GM18951 (cell line): ENCODE data around the gene SLC26A2.
A peak's percentile ranks its signal among the peaks of the same experiment; 100 is the strongest.

ENCODE experiments used
- POLR2A ChIP-seq: IDR thresholded peaks from 4 replicates; pipeline ENCODE4 v1.6.1; 2011; ENCODE audit warnings: mild to moderate bottlenecking; ENCODE audit not compliant: insufficient read length, insufficient read depth; ENCODE audit errors: extremely low read depth
- in situ Hi-C: fragments of 300-500 bp; cut with MboI; formaldehyde crosslinking; loops from one replicate; pipeline ENCODE4 v1.12.0; 2022; ENCODE audit warnings: low sequenced_read_pairs, mixed read lengths, inconsistent platforms; ENCODE audit not compliant: unreplicated experiment

Gene SLC26A2

DNA sequence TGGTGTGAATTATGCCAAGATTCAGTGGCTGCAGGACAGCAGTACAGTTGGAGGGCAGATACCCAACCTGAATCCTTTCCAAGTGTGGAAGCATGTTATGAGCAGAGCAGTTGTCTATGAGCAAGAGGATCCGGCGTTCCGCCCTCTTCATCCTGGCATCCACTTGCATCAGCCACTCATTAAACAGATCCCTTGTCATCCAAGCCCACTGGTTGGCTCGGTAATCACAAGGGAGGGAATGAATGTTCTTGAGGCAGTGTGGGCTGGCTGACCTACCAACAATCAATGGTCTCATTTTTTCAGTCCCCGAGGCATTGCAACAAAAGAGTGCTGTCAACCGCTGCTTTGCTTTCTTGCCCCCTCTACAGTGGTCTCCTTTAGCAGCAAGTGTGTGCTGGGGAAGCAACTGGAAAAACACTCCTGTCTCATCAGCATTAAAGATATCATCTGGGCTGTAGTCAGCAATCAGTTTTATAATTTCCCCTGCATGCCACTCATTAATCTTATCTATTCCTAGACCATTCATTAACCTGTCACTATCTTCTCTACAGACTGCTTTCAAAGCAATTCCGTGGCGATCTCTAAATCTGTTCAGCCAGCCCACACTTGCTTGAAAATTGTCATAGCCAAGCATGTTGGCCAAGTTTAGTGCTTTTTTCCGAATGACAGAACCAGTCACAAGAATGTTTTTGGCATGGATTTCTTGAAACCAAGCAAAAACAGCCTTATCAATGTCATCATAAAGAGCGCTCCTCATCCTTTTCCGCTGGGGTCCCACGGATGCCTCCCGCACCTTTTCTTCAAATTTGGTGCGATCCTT, 35.0 kb downstream of the SLC26A2 start:
- in situ Hi-C loops, result no loop called here
- no peak for TF ChIP-seq POLR2A

DNA sequence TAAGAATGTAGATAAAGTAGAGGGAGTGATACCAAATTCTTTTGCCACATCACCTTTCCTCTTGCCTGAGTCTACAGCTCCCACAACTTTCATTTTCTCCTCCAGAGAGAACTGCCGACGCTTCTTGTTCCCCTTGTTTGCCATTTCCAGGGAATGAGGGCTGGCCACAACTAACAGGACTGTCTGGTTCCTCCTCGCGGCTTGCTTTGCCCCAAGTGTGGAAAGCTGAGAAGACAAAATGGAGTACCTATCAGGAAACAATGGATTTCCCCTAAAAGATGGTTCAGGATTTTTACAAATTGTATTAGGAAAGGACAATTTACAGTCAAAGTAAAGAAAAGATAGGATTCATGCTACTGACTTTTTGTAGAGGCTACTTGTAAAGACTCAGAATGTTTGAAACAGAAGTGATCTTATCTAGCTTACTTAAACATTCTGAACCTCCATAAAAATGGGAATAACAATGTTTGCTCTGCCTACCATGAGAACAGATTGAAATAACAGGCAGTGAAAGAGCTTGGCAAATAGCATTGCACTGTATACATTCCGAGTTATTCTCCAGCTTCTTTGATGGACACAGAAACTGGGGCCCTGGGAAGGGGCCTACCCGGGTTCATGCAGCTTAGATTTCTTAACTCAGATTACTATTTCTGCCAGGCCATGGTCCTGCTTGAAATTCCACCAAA, 35.8 kb downstream of the SLC26A2 start:
- no peak for TF ChIP-seq POLR2A
- in situ Hi-C loops, result no loop called here

DNA sequence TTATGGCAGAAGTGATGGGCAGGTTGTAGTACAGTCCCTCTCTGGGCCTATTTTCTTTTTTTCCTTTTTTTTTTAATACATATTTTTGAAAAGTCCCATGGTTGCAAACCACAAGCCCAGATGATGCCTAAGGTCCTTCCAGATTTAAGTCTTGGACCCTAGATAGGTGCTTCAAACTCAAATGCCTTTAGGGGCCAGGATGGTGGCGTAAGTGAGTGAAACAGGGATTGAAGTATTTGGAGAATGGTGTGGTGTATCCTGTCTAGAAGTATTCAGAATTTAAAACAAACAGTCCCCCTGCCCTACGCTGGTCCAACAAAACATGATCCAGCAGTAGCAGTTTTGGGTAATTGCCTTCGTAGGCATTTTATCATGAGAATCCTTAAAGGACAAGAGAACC, 37.7 kb downstream of the SLC26A2 start:
- no peak for TF ChIP-seq POLR2A
- in situ Hi-C loops, result no loop called here

DNA sequence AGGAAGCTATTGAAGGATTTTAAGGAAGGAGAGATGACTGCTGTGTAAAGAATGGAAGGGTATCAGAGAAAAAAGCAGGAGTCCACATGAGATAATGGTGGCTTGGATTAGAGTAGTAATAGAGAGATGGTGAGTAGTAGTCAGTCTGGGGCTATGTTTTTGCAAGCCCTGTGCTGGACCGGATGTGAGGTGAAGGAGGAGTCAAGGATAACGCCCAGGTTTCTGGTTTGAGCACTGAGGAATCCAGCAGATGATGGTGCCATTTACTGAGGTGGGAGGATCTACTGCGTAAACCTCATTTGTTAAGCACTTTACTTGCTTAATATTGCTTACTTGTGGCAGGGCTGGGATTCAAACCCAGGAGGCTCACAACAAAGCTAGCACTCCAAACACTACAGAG, 38.8 kb downstream of the SLC26A2 start:
- in situ Hi-C loops, result no loop called here
- no peak for TF ChIP-seq POLR2A

DNA sequence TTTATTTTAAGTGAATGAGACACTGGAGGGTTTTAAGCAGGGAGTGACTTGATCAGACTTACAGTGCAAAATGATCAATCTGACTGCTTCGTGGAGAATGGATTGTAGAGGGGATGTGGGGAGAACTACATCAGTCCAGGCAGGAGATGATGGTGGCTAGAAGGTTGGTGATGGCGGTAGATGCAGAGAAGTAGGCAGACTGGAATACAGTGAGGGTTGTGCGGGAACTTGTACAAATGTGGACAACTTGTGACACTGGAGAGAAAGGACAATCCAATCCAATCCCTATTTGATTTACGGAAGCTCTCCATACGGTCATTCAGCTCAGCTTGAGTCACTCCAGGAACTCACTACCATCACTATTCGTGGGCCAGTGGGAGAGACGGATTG, 39.3 kb downstream of the SLC26A2 start:
- in situ Hi-C loops, result no loop called here
- TF ChIP-seq POLR2A, result no peak

DNA sequence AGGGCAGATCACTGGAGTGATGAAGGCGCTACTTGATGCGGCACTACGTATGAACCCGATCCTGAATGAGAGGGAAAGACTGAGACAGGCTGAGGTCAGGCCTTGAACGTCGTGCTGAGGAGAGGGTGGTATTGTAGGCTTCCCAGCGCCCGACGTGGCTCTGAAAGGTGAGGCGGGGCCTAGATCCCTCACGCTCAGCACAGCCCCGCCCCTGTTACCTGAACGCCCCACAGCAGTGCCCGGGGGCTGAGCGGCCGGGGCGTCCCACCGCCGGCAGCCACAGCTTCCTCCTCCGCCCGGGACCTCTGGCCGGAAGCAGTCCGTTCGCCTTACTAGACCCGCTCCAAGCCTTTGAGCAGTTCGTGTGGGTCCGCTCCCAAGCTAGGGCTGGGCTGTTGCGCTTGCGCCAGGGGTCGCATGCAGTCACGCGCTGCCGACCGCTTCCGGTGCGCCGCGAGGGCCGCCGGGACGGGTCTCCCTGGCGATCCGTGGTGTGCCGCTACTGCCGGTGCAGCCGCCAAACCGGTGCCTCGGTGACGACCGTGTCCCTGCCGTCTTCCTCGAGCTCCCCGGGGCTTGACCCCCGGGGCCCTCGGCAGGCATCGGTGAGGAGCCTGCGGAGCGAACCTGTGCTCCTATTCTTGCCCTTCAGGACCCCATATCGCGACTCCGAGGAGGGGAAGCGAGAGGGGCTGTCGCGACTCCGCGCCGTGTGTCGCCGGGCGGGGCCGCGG, 39.9 kb downstream of the SLC26A2 start, which contains the start of the genes HMGXB3 and TIGD6:
TSS of gene HMGXB3 (plus strand) at position 484 of the 734 bp plus-strand sequence. CDS start 4,114 bp downstream, outside the sequence.
TSS of gene TIGD6 (minus strand) at position 399 of the 734 bp plus-strand sequence. CDS start 4,306 bp downstream, outside the sequence.
- in situ Hi-C loops, result no loop called here
- peak; percentile 97 for TF ChIP-seq POLR2A

DNA sequence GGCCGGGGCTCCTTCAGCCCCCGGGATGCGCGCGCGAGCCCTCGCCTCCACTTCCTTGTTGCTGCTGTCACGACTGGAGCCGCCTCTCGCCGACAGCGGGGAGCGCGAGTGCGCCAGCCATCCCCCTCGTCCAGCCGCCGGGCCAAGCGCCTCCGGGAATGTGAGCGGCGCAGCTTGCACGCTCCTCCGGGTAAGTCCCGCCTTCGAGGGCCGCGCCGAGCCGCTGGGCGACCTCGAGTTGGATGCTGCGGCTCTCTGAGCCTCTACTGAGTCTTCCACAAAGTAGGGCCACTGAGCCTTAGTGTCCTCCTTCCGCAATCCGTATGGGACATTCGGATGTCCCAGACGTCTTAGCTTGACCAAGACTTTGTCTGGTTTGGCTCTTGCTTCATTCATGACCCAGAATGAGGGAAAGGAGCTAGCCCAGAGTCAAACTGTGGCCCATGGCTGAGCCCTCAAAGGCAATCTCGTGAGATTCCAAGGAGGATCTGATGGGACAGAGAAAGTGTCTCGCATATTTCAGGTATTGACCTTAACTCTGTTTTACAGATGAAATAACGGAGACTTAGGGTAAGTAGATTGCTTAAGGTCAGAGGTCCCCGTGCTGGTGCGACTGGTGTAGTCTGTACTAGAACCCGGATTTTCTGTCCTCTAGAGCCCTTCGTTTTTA, 40.6 kb downstream of the SLC26A2 start:
- TF ChIP-seq POLR2A, result no peak
- in situ Hi-C loops, result no loop called here

DNA sequence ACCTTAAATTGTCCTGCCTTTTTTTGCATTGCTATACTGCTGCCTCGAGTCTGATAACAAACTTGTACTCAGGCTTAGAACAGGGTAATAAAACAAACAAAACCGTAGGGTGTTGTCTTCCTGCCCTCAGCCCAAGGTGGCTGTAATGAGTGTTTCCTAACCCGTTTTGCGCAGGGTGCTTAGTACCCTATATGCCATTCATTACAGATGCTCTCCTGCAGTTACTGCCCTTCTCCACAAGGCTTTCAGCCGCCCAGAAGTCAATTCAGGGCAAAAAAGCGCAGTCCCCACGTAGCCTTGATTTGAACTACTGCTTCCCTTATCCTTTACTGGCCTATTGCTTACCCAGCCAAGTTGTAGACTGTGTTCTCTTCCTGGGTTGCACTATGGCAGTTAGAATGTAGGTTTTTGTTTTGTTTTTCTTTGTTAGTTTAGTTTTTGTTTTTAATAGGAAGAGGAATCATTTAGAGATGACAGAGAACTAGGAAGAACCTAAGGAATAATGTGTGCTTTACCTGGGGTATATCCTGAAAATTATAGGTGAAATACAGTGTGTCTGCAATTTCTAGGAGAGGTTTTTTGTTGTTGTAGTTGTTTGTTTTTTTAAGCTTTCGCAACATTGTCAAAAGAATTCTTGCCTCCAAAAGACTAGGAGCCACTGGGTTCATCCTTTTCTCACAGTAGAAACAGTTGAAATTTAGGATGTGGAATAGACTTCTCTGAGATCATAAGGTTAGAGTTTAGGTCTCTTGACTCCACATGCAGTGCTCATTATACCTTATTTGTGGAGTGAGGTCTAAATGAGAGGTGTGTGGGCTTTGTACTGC, 41.3 kb downstream of the SLC26A2 start:
- no peak for TF ChIP-seq POLR2A
- in situ Hi-C loops, result no loop called here

DNA sequence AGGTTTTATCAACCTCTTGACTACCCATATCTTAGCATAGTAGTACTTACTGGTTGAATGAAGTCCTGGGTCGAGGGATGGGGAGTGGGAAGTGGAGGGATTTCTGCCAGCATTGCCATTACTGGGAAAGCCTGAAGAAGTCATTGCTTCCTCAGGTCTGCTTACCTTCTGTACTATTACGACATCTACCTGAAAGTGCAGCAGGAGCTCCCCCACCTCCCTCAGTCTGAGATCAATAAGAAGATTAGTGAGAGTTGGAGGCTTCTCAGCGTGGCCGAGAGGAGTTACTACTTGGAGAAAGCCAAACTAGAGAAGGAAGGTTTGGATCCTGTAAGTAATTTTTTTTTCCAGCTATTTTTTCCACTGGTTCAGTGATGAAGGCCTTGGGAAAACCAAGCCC, 45.8 kb downstream of the SLC26A2 start:
- in situ Hi-C loops, result no loop called here
- TF ChIP-seq POLR2A, result no peak

DNA sequence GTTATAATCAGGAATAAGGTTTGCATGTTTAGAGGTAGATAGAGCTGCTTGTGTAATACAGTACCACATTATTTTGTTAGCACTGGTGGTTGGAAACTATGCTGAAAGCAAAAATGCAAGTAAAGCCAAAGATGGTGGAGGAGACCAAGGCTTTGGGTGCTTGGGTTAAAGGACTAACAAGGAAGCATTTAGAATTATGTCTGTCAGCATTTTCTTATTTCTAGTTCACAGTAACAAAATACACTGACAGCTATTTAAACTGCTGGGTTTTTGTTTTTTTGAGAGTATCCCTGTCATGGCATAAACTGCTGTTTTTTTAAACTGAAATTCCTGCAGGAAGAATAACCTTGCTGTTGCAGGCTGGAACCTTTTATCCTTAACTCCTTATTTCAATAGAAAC, 46.5 kb downstream of the SLC26A2 start:
- in situ Hi-C loops, result no loop called here
- no peak for TF ChIP-seq POLR2A

DNA sequence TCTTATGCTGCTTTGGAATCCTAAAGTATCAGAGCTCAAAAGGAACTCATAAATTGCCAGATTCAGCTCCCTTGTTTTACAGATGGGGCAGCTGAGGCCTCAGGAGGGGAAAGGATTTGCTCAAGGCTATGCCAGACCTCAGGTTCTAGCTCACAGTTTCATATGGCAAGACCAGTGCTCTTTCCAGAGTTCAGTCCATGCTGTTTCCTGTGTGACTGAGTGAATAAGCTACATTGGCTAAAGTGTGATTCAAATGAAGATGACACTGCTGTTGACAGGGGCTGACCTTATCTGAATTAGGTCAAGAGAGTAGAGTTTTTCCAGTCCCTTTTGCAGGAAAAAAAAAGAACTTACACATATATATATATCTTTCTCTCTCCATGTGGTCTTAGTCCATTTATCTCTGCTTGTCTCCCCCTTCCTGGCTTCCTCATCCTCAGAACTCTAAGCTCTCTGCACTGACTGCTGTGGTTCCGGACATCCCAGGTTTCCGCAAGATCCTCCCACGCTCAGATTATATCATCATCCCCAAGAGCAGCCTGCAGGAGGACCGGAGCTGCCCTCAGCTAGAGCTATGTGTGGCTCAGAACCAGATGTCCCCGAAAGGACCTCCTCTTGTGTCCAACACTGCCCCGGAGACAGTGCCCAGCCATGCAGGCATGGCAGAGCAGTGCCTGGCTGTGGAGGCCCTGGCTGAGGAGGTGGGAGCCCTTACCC, 49.3 kb downstream of the SLC26A2 start:
- TF ChIP-seq POLR2A, result no peak
- in situ Hi-C loops, result no loop called here
